HEK293T (cell line): ENCODE data around the gene SNIP1.

Source experiments
- ARNT ChIP-seq: fragments of 450-650 bp; IDR thresholded peaks from 2 replicates; pipeline ENCODE4 v1.6.1; 2017; ENCODE audit warnings: mild to moderate bottlenecking
- BHLHE40 ChIP-seq: fragments of 450-650 bp; IDR thresholded peaks from 2 replicates; pipeline ENCODE4 v1.6.1; 2016; ENCODE audit warnings: mild to moderate bottlenecking, moderate library complexity, borderline replicate concordance
- CTBP1 ChIP-seq: fragments of 450-650 bp; IDR thresholded peaks from 2 replicates; pipeline ENCODE4 v1.6.1; 2016; ENCODE audit warnings: borderline replicate concordance
- FOXA1 ChIP-seq: fragments of 450-650 bp; IDR thresholded peaks from 2 replicates; pipeline ENCODE4 v1.6.1; 2016; ENCODE audit warnings: mild to moderate bottlenecking
- FOXK2 ChIP-seq: fragments of 450-650 bp; IDR thresholded peaks from 2 replicates; pipeline ENCODE4 v1.6.1; 2016; ENCODE audit warnings: mild to moderate bottlenecking
- FOXM1 ChIP-seq: fragments of 450-650 bp; IDR thresholded peaks from 2 replicates; pipeline ENCODE4 v1.6.1; 2017; ENCODE audit warnings: mild to moderate bottlenecking, borderline replicate concordance
- L3MBTL2 ChIP-seq: fragments of 450-650 bp; conservative IDR thresholded peaks from 2 replicates; pipeline ENCODE4 v1.6.1; 2016; ENCODE audit warnings: mild to moderate bottlenecking
- NFRKB ChIP-seq: fragments of 450-650 bp; IDR thresholded peaks from 2 replicates; pipeline ENCODE4 v1.6.1; 2016; ENCODE audit warnings: mild to moderate bottlenecking, moderate library complexity
- PKNOX1 ChIP-seq: fragments of 450-650 bp; IDR thresholded peaks from 2 replicates; pipeline ENCODE4 v1.6.1; 2016
- SP1 ChIP-seq: fragments of 450-650 bp; IDR thresholded peaks from 2 replicates; pipeline ENCODE4 v1.6.1; 2017
- SUZ12 ChIP-seq: fragments of 450-650 bp; IDR thresholded peaks from 2 replicates; pipeline ENCODE4 v1.6.1; 2016; ENCODE audit warnings: mild to moderate bottlenecking
- TARDBP ChIP-seq: fragments of 450-650 bp; IDR thresholded peaks from 2 replicates; pipeline ENCODE4 v1.6.1; 2016

GRCh38 chr1:37567023-37567422, 12.9 kb upstream of the SNIP1 start:
- TF ChIP-seq CTBP1, result no peak
- TF ChIP-seq FOXA1, result no peak
- TF ChIP-seq L3MBTL2, result no peak
- TF ChIP-seq SUZ12, result no peak
- no peak for TF ChIP-seq SP1
- no peak for TF ChIP-seq FOXK2
- TF ChIP-seq PKNOX1, result no peak
- no peak for TF ChIP-seq ARNT
- TF ChIP-seq BHLHE40, result no peak
- no peak for TF ChIP-seq NFRKB
- TF ChIP-seq FOXM1, result no peak
- TF ChIP-seq TARDBP, result no peak
